GM12878 (cell line): ENCODE measurements around the gene GHRL. TPM values are rescaled to one million over a fixed set of nuclear protein-coding genes. Genes with fewer than 3 reads are reported as not detected.

Experiments
- ATAC-seq: fragments of 200-7000 bp; cut with Tn5 transposase; 3 replicates; pipeline ENCODE4 v1.9.1; 2020; ENCODE audit warnings: mild to moderate bottlenecking, moderate library complexity
- BruUV-seq: library from RNA; stranded (reverse); fragments of 400-500 nt; replicated peaks from 2 replicates; lab custom pipeline; 2021; lab: Mats Ljungman, UMichigan
- CTCF ChIA-PET: fragments of 300-600 bp; sonication (Branson Sonifier 250); formaldehyde crosslinking; extraction: SDS; loops from one replicate; lab custom pipeline; 2021; ENCODE audit warnings: inconsistent platforms; lab: Yijun Ruan, JAX
- POLR2A ChIA-PET: fragments of 350-600 bp; formaldehyde crosslinking; extraction: SDS; loops from one replicate; lab custom pipeline; 2021; ENCODE audit warnings: inconsistent platforms; lab: Charles Lee
- RAD21 ChIA-PET: fragments of 300-600 bp; sonication (Branson Sonifier 250); formaldehyde crosslinking; loops from one replicate; lab custom pipeline; 2023; ENCODE audit warnings: antibody characterized with exemption; ENCODE audit not compliant: unreplicated experiment; lab: Charles Lee
- SMC1A ChIA-PET: fragments of 300-600 bp; sonication (Branson Sonifier 250); formaldehyde crosslinking; loops from one replicate; lab custom pipeline; 2023; ENCODE audit not compliant: unreplicated experiment, uncharacterized antibody; lab: Charles Lee
- DNase-seq: peaks from one replicate; pipeline ENCODE4 v3.0.0-alpha.2; 2011; ENCODE audit warnings: low read depth, low spot score
- FAIRE-seq: peaks from 3 replicates; lab custom pipeline; 2011; peaks lifted over from hg19 to GRCh38; lab: Jason Lieb, UNC
- H2AFZ ChIP-seq: 2 replicates; pipeline ENCODE4 v1.6.0; 2011; ENCODE audit warnings: low read depth, low read length, control low read depth; ENCODE audit not compliant: control insufficient read depth
- H3K27ac ChIP-seq: 2 replicates; pipeline ENCODE4 v1.5.1; 2011; ENCODE audit warnings: control low read depth; ENCODE audit not compliant: control insufficient read depth, insufficient read depth
- H3K27me3 ChIP-seq, 2 experiments: replicated peaks in 1 of 2; 2 replicates each; pipeline versions ENCODE4 v1.6.0 to v1.6.1; 2011; ENCODE audit warnings: low read length in 1 of 2; ENCODE audit not compliant: control insufficient read depth in 2 of 2, insufficient read depth in 2 of 2
- H3K36me3 ChIP-seq, 2 experiments: 2 replicates each; pipeline ENCODE4 v1.5.1; 2011; ENCODE audit warnings: low read length in 1 of 2; ENCODE audit not compliant: control insufficient read depth in 2 of 2, insufficient read depth in 2 of 2
- H3K4me1 ChIP-seq: 2 replicates; pipeline ENCODE4 v1.6.1; 2011; ENCODE audit warnings: mild to moderate bottlenecking, low read length, moderate library complexity, mixed read lengths; ENCODE audit not compliant: control insufficient read depth, insufficient read depth
- H3K4me2 ChIP-seq: 2 replicates; pipeline ENCODE4 v1.6.0; 2011; ENCODE audit warnings: control low read depth; ENCODE audit not compliant: control insufficient read depth, insufficient read depth
- H3K4me3 ChIP-seq: fragments of 200-600 bp; sonication (generic); 2 replicates; pipeline ENCODE4 v1.5.1; 2016
- H3K79me2 ChIP-seq: 2 replicates; pipeline ENCODE4 v1.6.0; 2011; ENCODE audit warnings: low read length; ENCODE audit not compliant: control insufficient read depth, insufficient read depth
- H3K9ac ChIP-seq: 2 replicates; pipeline ENCODE4 v1.8.0; 2011; ENCODE audit warnings: low read length, control low read depth, mixed read lengths; ENCODE audit not compliant: control insufficient read depth, insufficient read depth
- H3K9me3 ChIP-seq: replicated peaks from 3 replicates; pipeline ENCODE4 v1.5.1; 2011; ENCODE audit warnings: mild to moderate bottlenecking, low read length; ENCODE audit not compliant: control insufficient read depth, insufficient read depth
- H4K20me1 ChIP-seq: 2 replicates; pipeline ENCODE4 v1.6.0; 2011; ENCODE audit not compliant: control insufficient read depth, insufficient read depth
- GATAD2B ChIP-seq: fragments of 450-650 bp; conservative IDR thresholded peaks from 2 replicates; pipeline ENCODE4 v1.6.1; 2017; ENCODE audit warnings: low read depth, mild to moderate bottlenecking, moderate library complexity
- HDAC6 ChIP-seq: fragments of 200-600 bp; sonication (generic); IDR thresholded peaks from one replicate; pipeline ENCODE4 v1.8.0; 2017; ENCODE audit warnings: antibody characterized with exemption; ENCODE audit not compliant: unreplicated experiment
- IKZF2 ChIP-seq, 2 experiments: fragments of 450-650 bp; IDR thresholded peaks; 2 replicates each; pipeline ENCODE4 v1.6.1; 2017; ENCODE audit warnings: mild to moderate bottlenecking in 2 of 2, moderate library complexity in 2 of 2
- KLF5 ChIP-seq: fragments of 450-650 bp; IDR thresholded peaks from 2 replicates; pipeline ENCODE4 v1.6.1; 2014; ENCODE audit warnings: mild to moderate bottlenecking; ENCODE audit not compliant: partially characterized antibody
- NFYA ChIP-seq: IDR thresholded peaks from 2 replicates; pipeline ENCODE4 v1.6.1; 2011; ENCODE audit warnings: low read depth, mild to moderate bottlenecking, low read length, improper control_type of control experiment, borderline replicate concordance
- NR2C1 ChIP-seq: fragments of 450-650 bp; IDR thresholded peaks from 2 replicates; pipeline ENCODE4 v1.6.1; 2017; ENCODE audit warnings: antibody characterized with exemption, mild to moderate bottlenecking, moderate library complexity
- RBBP5 ChIP-seq: fragments of 200-600 bp; sonication (generic); conservative IDR thresholded peaks from 2 replicates; pipeline ENCODE4 v1.6.1; 2016
- ZNF622 ChIP-seq: fragments of 450-650 bp; IDR thresholded peaks from 2 replicates; pipeline ENCODE4 v1.6.1; 2017; ENCODE audit warnings: mild to moderate bottlenecking, inconsistent platforms
- WGBS: methylation state at CpG from one replicate; pipeline ENCODE4 v1.1.6; 2016; ENCODE audit warnings: low lambda C conversion rate; ENCODE audit not compliant: insufficient replicate concordance, insufficient coverage; ENCODE audit errors: missing lambda C conversion rate; 5-methylcytosine and 5-hydroxymethylcytosine counted together
- in situ Hi-C: fragments of 300-500 bp; cut with MboI; formaldehyde crosslinking; loops from 9 replicates; pipeline ENCODE4 v1.14.3; 2018; ENCODE audit warnings: mixed read lengths
- intact Hi-C: fragments of 100-400 bp; cut with micrococcal nuclease; formaldehyde crosslinking; loops from one replicate; pipeline ENCODE4 v1.14.2; 2022; ENCODE audit not compliant: unreplicated experiment
- polyA plus RNA-seq, 11 experiments: library from polyadenylated mRNA; depleted of rRNA in 4 of 11; unstranded in 6 of 11; stranded (reverse) in 5 of 11; fragments of >200 nt; fragmentation: Nextera tagmentation in 4 of 11; fragmentation: Illumina TruSeq in 1 of 11; extraction: Ambion mirVana in 4 of 11; extraction: Trizol in 1 of 11; gene quantifications; 1 replicate in 1 of 11; 2 replicates in 10 of 11; pipeline versions ENCODE4 v1.2.1 to v1.2.3, GENCODE V29; 2011 to 2016; ENCODE audit warnings: inconsistent platforms in 2 of 11, missing spikeins in 2 of 11, low read depth in 1 of 11
- total RNA-seq, 4 experiments: library from RNA; depleted of rRNA in 3 of 4; stranded (reverse); fragments of >200 nt in 3 of 4; fragmentation: Illumina TruSeq in 1 of 4; extraction: Trizol in 1 of 4; gene quantifications; 2 replicates each; pipeline versions ENCODE4 v1.2.1 to v1.2.3, GENCODE V29; 2013 to 2021
- TF ChIP-seq, protein P1 (sequence below): fragments of 450-650 bp; IDR thresholded peaks from 2 replicates; pipeline ENCODE4 v1.6.1; 2017; ENCODE audit warnings: mild to moderate bottlenecking, moderate library complexity
- TF ChIP-seq, protein P2 (sequence below): fragments of 450-650 bp; IDR thresholded peaks from 2 replicates; pipeline ENCODE4 v1.6.1; 2017; ENCODE audit warnings: mild to moderate bottlenecking
- TF ChIP-seq, protein P3 (sequence below): IDR thresholded peaks from 2 replicates; pipeline ENCODE4 v1.6.1; 2012; ENCODE audit warnings: mild to moderate bottlenecking, low read depth, low read length

GHRL gene
- total and polyA plus RNA-seq, 10 of the 15 experiments (the other 5 are each of a cell fraction or from before 2014, with no cell fraction given) = 0.35 to 2.2 (median 0.88) TPM

DNA sequence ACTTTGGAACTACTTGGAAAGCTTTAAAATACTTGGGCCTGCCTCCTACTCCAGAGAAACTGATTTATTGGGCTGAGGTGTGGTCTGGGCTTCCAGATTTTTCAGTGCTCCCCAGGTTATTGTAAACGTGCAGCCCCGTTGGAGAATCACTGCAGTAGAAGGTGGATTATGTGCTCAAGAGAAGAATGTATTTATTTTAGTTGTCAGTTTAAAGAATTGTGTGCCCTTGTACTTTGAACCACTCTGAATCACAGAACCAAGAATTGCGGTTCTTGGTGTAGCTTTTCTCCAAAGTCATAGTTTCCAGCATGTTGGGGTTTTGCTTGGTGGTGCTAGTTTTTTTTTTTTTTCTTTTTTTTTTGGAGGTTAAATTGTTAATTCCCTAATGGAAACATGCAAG is 42.9 kb downstream of the GHRL start (continued):
- TF ChIP-seq RBBP5 (no peak), KLF5 (no peak), ZNF622 (no peak), NFYA (no peak), NR2C1 (no peak)
- TF ChIP-seq, protein P1, sequence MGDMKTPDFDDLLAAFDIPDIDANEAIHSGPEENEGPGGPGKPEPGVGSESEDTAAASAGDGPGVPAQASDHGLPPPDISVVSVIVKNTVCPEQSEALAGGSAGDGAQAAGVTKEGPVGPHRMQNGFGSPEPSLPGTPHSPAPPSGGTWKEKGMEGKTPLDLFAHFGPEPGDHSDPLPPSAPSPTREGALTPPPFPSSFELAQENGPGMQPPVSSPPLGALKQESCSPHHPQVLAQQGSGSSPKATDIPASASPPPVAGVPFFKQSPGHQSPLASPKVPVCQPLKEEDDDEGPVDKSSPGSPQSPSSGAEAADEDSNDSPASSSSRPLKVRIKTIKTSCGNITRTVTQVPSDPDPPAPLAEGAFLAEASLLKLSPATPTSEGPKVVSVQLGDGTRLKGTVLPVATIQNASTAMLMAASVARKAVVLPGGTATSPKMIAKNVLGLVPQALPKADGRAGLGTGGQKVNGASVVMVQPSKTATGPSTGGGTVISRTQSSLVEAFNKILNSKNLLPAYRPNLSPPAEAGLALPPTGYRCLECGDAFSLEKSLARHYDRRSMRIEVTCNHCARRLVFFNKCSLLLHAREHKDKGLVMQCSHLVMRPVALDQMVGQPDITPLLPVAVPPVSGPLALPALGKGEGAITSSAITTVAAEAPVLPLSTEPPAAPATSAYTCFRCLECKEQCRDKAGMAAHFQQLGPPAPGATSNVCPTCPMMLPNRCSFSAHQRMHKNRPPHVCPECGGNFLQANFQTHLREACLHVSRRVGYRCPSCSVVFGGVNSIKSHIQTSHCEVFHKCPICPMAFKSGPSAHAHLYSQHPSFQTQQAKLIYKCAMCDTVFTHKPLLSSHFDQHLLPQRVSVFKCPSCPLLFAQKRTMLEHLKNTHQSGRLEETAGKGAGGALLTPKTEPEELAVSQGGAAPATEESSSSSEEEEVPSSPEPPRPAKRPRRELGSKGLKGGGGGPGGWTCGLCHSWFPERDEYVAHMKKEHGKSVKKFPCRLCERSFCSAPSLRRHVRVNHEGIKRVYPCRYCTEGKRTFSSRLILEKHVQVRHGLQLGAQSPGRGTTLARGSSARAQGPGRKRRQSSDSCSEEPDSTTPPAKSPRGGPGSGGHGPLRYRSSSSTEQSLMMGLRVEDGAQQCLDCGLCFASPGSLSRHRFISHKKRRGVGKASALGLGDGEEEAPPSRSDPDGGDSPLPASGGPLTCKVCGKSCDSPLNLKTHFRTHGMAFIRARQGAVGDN = no peak
- TF ChIP-seq, all 136 proteins: peak for 0

DNA sequence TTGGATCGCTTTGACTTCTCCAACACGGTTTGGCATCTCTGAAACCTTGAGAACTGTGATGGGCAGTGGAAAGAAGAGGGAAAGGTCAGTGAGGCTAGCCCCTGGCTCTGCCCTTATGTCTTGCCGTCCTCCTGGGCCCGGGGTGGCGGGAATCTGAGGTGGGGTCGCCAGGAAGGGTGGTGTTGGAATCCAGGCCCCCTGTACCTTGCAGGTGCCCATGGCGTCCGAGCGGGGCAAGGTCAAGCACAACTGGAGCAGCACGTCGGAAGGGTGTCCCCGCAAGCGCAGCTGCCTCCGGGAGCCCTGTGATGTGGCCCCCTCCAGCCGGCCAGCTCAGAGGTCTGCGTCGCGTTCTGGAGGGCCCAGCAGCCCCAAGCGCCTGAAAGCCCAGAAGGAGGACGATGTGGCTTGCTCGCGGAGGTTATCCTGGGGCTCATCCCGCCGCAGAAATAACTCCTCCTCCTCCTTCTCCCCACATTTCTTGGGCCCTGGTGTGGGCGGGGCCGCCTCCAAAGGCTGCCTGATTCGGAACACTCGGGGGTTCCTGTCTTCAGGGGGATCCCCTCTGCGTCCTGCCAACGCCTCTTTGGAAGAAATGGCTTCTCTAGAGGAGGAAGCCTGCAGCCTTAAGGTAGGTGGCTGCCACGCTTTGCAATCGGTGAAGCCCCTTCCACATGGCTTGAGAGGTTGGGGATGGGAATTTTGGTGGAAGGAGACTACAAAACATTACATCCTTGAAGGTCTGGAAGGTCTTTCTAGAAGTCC is 43.6 kb downstream of the GHRL start:
- SMC1A ChIA-PET = interaction anchor here (0.9 to 1.6 kb wide), 4 partner anchors 12 to 316 kb away, joined by 3 to 5 read pairs (median 4); partner anchors contain the start of genes CRELD1 and GHRL
- Histone ChIP-seq H3K27me3 (no peaks in the 10 kb centered on the region), H3K4me1 (peaks cover 6% of the 10 kb centered on the region; the same call in 1 of the 2 replicates), H3K27ac (peak overlapping the region; percentile 81), H3K4me2 (peak overlapping the region; percentile 82), H2AFZ (peak overlapping the region; percentile 62), H3K9ac (peak overlapping the region; percentile 79), H4K20me1 (no peaks in the 10 kb centered on the region; the same call in 1 of the 2 replicates), H3K9me3 (peaks cover 12% of the 10 kb centered on the region), H3K79me2 (peaks cover 44% of the 10 kb centered on the region), H3K36me3 (peaks cover 0 to 11% of the 10 kb centered on the region in 2 experiments; a peak in 2 of 4 replicates), H3K4me3 (peak overlapping the region; percentile 97)
- peak; percentile 53 for ATAC-seq
- no peak for FAIRE-seq
- in situ Hi-C loops = no loop called here
- POLR2A ChIA-PET = interaction anchor here (0.6 to 1.5 kb wide), 4 partner anchors 28 to 262 kb away, joined by 3 to 9 read pairs (median 6); partner anchors contain the start of gene SEC13
- BruUV-seq = TSS peak; percentile 92
- RAD21 ChIA-PET = interaction anchor here (0.5 to 1.9 kb wide), 7 partner anchors 14 to 316 kb away, joined by 3 to 8 read pairs (median 3); partner anchors contain the start of genes CRELD1 and SEC13
- CTCF ChIA-PET = interaction anchor here (0.6 to 2.1 kb wide), 4 partner anchors 10 to 43 kb away, joined by 3 to 9 read pairs (median 4); partner anchors contain the start of gene GHRL
- no peak for DNase-seq
- WGBS = 1% methylated on average over 32 of the region's 32 CpGs
- intact Hi-C loops = loop anchor here (1.0 kb wide), 2 partner anchors 43 to 50 kb away; partner anchors contain the start of gene GHRL
- TF ChIP-seq IKZF2 (IDR thresholded peaks at IDR 0.05) (peak; percentile 34 to 48; a peak in 1 of 4 replicates), GATAD2B (no peak), NFYA (no peak), HDAC6 (no peak)
- TF ChIP-seq, protein P2, sequence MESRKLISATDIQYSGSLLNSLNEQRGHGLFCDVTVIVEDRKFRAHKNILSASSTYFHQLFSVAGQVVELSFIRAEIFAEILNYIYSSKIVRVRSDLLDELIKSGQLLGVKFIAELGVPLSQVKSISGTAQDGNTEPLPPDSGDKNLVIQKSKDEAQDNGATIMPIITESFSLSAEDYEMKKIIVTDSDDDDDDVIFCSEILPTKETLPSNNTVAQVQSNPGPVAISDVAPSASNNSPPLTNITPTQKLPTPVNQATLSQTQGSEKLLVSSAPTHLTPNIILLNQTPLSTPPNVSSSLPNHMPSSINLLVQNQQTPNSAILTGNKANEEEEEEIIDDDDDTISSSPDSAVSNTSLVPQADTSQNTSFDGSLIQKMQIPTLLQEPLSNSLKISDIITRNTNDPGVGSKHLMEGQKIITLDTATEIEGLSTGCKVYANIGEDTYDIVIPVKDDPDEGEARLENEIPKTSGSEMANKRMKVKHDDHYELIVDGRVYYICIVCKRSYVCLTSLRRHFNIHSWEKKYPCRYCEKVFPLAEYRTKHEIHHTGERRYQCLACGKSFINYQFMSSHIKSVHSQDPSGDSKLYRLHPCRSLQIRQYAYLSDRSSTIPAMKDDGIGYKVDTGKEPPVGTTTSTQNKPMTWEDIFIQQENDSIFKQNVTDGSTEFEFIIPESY = no peak
- TF ChIP-seq, protein P3, sequence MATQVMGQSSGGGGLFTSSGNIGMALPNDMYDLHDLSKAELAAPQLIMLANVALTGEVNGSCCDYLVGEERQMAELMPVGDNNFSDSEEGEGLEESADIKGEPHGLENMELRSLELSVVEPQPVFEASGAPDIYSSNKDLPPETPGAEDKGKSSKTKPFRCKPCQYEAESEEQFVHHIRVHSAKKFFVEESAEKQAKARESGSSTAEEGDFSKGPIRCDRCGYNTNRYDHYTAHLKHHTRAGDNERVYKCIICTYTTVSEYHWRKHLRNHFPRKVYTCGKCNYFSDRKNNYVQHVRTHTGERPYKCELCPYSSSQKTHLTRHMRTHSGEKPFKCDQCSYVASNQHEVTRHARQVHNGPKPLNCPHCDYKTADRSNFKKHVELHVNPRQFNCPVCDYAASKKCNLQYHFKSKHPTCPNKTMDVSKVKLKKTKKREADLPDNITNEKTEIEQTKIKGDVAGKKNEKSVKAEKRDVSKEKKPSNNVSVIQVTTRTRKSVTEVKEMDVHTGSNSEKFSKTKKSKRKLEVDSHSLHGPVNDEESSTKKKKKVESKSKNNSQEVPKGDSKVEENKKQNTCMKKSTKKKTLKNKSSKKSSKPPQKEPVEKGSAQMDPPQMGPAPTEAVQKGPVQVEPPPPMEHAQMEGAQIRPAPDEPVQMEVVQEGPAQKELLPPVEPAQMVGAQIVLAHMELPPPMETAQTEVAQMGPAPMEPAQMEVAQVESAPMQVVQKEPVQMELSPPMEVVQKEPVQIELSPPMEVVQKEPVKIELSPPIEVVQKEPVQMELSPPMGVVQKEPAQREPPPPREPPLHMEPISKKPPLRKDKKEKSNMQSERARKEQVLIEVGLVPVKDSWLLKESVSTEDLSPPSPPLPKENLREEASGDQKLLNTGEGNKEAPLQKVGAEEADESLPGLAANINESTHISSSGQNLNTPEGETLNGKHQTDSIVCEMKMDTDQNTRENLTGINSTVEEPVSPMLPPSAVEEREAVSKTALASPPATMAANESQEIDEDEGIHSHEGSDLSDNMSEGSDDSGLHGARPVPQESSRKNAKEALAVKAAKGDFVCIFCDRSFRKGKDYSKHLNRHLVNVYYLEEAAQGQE = no peak
